ENCODE results near the gene ECI1. TPM values are rescaled to one million over a fixed set of nuclear protein-coding genes. Genes with fewer than 3 reads are reported as not detected.

Gene ECI1
- total and polyA plus RNA-seq, 2 experiments from 2014 or later, result 118 to 143 TPM

DNA sequence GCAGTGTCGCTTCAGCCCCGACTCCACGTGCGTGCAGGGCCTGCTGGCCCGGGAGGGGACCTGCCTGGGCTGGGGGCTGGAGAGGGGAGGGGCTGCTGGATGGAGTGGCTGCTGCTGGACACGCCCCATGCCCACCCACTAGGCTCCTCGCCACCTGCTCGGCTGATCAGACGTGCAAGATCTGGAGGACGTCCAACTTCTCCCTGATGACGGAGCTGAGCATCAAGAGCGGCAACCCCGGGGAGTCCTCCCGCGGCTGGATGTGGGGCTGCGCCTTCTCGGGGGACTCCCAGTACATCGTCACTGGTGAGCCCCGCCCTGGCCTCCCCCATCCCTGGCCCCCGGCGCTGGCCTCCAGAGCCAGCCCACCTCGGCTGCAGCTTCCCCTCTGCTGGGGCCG is 43.1 kb downstream of the ECI1 start:
- peaks cover 18% of the 10 kb centered on the region for H3K27me3 Mint-ChIP-seq (ENCODE audit: insufficient read depth, low read depth, poor library complexity)
- DNase-seq (ENCODE audit: low spot score), result no peak
- peaks cover 27% of the 10 kb centered on the region; the same call in 1 of the 2 replicates for H3F3A ChIP-seq (replicated peaks; ENCODE audit: low read depth)
- H3K27ac Mint-ChIP-seq, result no peak overlapping the region
- no peak overlapping the region for H3K4me3 Mint-ChIP-seq
- peaks cover 11% of the 10 kb centered on the region; the same call in 1 of the 2 replicates for H3K4me1 ChIP-seq (ENCODE audit: insufficient read depth)
- no peak for TF ChIP-seq ZNF114 (CRISPR knock-in tag; IDR thresholded peaks at IDR 0.05)
- H3K4me2 ChIP-seq, result no peak overlapping the region
- H3K4me1 Mint-ChIP-seq, result peaks cover 27% of the 10 kb centered on the region
- peaks cover 14% of the 10 kb centered on the region for H4K20me1 ChIP-seq (replicated peaks; ENCODE audit: insufficient read depth)
- 0 out of 2 replicates have a peak, but pooled peaks cover 5% of the 10 kb centered on the region for H3K36me3 ChIP-seq (ENCODE audit: insufficient read depth)
- no peak for ATAC-seq
- H3K9me2 ChIP-seq (ENCODE audit: insufficient read depth), result no peaks in the 10 kb centered on the region
- H3K79me2 ChIP-seq (replicated peaks; ENCODE audit: insufficient read depth), result peaks cover 10% of the 10 kb centered on the region
- no peak overlapping the region for H2AFZ ChIP-seq
- no peak overlapping the region for H3K27ac ChIP-seq (ENCODE audit: low read depth)
- H3K4me3 ChIP-seq, result no peak overlapping the region
- H3K9me3 Mint-ChIP-seq, result no peaks in the 10 kb centered on the region
- H3K36me3 Mint-ChIP-seq (ENCODE audit: low read depth), result peaks cover 30% of the 10 kb centered on the region
- H3K27me3 ChIP-seq (ENCODE audit: insufficient read depth), result no peaks in the 10 kb centered on the region

DNA sequence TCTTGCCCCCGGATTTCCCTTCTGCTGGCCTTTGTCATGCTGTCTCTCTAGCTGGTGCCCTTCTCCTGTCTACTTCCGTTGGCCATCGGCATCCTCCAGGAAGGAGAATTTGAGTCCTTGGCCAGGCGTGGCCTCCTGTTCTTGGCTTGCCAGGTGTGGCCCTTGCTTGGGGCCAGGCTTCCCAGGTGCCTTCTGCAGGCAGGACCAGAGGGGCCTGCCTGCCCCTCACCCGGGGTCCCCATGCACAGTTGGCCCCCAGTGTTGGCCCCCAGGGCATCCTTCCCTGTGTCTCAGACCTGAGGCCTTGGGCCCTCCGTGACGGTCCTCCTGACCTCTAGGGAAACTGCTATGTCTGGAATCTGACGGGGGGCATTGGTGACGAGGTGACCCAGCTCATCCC is 43.5 kb downstream of the ECI1 start:
- Histone ChIP-seq H2AFZ (no peak overlapping the region), H4K20me1 (replicated peaks; ENCODE audit: insufficient read depth) (peaks cover 9% of the 10 kb centered on the region), H3K4me2 (no peak overlapping the region), H3K79me2 (replicated peaks; ENCODE audit: insufficient read depth) (peaks cover 6% of the 10 kb centered on the region; the same call in 1 of the 2 replicates), H3K9me2 (ENCODE audit: insufficient read depth) (no peaks in the 10 kb centered on the region), H3K4me1 (ENCODE audit: insufficient read depth) (peaks cover 7% of the 10 kb centered on the region; the same call in 1 of the 2 replicates), H3K4me3 (no peak overlapping the region), H3K27me3 (ENCODE audit: insufficient read depth) (no peaks in the 10 kb centered on the region), H3F3A (replicated peaks; ENCODE audit: low read depth) (peaks cover 24% of the 10 kb centered on the region; the same call in 1 of the 2 replicates), H3K27ac (ENCODE audit: low read depth) (no peak overlapping the region), H3K36me3 (ENCODE audit: insufficient read depth) (0 out of 2 replicates have a peak, but pooled peaks cover 5% of the 10 kb centered on the region)
- no peak for DNase-seq (ENCODE audit: low spot score)
- no peak for ATAC-seq
- Mint-ChIP-seq H3K27me3 (ENCODE audit: insufficient read depth, low read depth, poor library complexity) (peaks cover 16% of the 10 kb centered on the region), H3K4me3 (peak overlapping the region; percentile 54; the same call in 2 of the 3 replicates), H3K27ac (no peak overlapping the region), H3K36me3 (ENCODE audit: low read depth) (peaks cover 26% of the 10 kb centered on the region), H3K4me1 (peaks cover 23% of the 10 kb centered on the region), H3K9me3 (no peaks in the 10 kb centered on the region)
- TF ChIP-seq ZNF331 (CRISPR knock-in tag; IDR thresholded peaks at IDR 0.05; ENCODE audit: low read depth) (no peak), NANOG (IDR thresholded peaks at IDR 0.05; ENCODE audit: borderline replicate concordance) (no peak), CREB1 (CRISPR knock-in tag; IDR thresholded peaks at IDR 0.05; ENCODE audit: low read depth) (no peak), EZH2phosphoT487 (IDR thresholded peaks at IDR 0.05; ENCODE audit: unreplicated experiment) (no peak), ZNF114 (CRISPR knock-in tag; IDR thresholded peaks at IDR 0.05) (no peak), POLR2AphosphoS5 (IDR thresholded peaks at IDR 0.05; ENCODE audit: low read depth) (no peak)
- TF ChIP-seq, protein P1, sequence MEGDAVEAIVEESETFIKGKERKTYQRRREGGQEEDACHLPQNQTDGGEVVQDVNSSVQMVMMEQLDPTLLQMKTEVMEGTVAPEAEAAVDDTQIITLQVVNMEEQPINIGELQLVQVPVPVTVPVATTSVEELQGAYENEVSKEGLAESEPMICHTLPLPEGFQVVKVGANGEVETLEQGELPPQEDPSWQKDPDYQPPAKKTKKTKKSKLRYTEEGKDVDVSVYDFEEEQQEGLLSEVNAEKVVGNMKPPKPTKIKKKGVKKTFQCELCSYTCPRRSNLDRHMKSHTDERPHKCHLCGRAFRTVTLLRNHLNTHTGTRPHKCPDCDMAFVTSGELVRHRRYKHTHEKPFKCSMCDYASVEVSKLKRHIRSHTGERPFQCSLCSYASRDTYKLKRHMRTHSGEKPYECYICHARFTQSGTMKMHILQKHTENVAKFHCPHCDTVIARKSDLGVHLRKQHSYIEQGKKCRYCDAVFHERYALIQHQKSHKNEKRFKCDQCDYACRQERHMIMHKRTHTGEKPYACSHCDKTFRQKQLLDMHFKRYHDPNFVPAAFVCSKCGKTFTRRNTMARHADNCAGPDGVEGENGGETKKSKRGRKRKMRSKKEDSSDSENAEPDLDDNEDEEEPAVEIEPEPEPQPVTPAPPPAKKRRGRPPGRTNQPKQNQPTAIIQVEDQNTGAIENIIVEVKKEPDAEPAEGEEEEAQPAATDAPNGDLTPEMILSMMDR (conservative IDR thresholded peaks at IDR 0.05; ENCODE audit: low read depth in 2 of 2), result no peak
- TF ChIP-seq, protein P2, sequence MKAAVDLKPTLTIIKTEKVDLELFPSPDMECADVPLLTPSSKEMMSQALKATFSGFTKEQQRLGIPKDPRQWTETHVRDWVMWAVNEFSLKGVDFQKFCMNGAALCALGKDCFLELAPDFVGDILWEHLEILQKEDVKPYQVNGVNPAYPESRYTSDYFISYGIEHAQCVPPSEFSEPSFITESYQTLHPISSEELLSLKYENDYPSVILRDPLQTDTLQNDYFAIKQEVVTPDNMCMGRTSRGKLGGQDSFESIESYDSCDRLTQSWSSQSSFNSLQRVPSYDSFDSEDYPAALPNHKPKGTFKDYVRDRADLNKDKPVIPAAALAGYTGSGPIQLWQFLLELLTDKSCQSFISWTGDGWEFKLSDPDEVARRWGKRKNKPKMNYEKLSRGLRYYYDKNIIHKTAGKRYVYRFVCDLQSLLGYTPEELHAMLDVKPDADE (IDR thresholded peaks at IDR 0.05), result no peak
- TF ChIP-seq, protein P3, sequence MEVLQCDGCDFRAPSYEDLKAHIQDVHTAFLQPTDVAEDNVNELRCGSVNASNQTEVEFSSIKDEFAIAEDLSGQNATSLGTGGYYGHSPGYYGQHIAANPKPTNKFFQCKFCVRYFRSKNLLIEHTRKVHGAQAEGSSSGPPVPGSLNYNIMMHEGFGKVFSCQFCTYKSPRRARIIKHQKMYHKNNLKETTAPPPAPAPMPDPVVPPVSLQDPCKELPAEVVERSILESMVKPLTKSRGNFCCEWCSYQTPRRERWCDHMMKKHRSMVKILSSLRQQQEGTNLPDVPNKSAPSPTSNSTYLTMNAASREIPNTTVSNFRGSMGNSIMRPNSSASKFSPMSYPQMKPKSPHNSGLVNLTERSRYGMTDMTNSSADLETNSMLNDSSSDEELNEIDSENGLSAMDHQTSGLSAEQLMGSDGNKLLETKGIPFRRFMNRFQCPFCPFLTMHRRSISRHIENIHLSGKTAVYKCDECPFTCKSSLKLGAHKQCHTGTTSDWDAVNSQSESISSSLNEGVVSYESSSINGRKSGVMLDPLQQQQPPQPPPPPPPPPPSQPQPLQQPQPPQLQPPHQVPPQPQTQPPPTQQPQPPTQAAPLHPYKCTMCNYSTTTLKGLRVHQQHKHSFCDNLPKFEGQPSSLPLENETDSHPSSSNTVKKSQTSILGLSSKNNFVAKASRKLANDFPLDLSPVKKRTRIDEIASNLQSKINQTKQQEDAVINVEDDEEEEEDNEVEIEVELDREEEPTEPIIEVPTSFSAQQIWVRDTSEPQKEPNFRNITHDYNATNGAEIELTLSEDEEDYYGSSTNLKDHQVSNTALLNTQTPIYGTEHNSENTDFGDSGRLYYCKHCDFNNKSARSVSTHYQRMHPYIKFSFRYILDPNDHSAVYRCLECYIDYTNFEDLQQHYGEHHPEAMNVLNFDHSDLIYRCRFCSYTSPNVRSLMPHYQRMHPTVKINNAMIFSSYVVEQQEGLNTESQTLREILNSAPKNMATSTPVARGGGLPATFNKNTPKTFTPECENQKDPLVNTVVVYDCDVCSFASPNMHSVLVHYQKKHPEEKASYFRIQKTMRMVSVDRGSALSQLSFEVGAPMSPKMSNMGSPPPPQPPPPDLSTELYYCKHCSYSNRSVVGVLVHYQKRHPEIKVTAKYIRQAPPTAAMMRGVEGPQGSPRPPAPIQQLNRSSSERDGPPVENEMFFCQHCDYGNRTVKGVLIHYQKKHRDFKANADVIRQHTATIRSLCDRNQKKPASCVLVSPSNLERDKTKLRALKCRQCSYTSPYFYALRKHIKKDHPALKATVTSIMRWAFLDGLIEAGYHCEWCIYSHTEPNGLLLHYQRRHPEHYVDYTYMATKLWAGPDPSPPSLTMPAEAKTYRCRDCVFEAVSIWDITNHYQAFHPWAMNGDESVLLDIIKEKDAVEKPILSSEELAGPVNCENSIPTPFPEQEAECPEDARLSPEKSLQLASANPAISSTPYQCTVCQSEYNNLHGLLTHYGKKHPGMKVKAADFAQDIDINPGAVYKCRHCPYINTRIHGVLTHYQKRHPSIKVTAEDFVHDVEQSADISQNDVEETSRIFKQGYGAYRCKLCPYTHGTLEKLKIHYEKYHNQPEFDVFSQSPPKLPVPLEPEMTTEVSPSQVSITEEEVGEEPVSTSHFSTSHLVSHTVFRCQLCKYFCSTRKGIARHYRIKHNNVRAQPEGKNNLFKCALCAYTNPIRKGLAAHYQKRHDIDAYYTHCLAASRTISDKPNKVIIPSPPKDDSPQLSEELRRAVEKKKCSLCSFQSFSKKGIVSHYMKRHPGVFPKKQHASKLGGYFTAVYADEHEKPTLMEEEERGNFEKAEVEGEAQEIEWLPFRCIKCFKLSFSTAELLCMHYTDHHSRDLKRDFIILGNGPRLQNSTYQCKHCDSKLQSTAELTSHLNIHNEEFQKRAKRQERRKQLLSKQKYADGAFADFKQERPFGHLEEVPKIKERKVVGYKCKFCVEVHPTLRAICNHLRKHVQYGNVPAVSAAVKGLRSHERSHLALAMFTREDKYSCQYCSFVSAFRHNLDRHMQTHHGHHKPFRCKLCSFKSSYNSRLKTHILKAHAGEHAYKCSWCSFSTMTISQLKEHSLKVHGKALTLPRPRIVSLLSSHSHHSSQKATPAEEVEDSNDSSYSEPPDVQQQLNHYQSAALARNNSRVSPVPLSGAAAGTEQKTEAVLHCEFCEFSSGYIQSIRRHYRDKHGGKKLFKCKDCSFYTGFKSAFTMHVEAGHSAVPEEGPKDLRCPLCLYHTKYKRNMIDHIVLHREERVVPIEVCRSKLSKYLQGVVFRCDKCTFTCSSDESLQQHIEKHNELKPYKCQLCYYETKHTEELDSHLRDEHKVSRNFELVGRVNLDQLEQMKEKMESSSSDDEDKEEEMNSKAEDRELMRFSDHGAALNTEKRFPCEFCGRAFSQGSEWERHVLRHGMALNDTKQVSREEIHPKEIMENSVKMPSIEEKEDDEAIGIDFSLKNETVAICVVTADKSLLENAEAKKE (CRISPR knock-in tag; IDR thresholded peaks at IDR 0.05), result no peak

Data from GM23338 (cell line).